Testis (tissue), 3 donors: ENCODE data around the gene SCEL. TPM values are rescaled to one million over a fixed set of nuclear protein-coding genes. Genes with fewer than 3 reads are reported as not detected.

Source experiments
- DNase-seq: peaks from one replicate; pipeline ENCODE4 v3.0.0-alpha.2; 2019
- H3K27ac ChIP-seq, 2 donors: fragments of 200-600 bp; sonication (generic); one replicate each; pipeline ENCODE4 v1.5.1; 2019
- H3K27me3 ChIP-seq: fragments of 200-600 bp; sonication (generic); one replicate; pipeline ENCODE4 v1.5.1; 2019
- H3K36me3 ChIP-seq: fragments of 200-600 bp; sonication (generic); one replicate; pipeline ENCODE4 v1.5.1; 2017; ENCODE audit warnings: low read depth; ENCODE audit errors: missing control alignments
- H3K4me1 ChIP-seq: fragments of 200-600 bp; sonication (generic); one replicate; pipeline ENCODE4 v1.5.1; 2019
- H3K4me3 ChIP-seq, 2 donors: fragments of 200-600 bp; sonication (generic); one replicate each; pipeline ENCODE4 v1.5.1; 2017 to 2019
- H3K9me3 ChIP-seq: fragments of 200-600 bp; sonication (generic); one replicate; pipeline ENCODE4 v1.5.1; 2017
- POLR2A ChIP-seq: fragments of 450-650 bp; IDR thresholded peaks from one replicate; pipeline ENCODE4 v1.6.1; 2017; ENCODE audit warnings: antibody characterized with exemption, mild to moderate bottlenecking, moderate library complexity
- WGBS, 2 donors: methylation state at CpG; one replicate each; pipeline ENCODE4 v1.1.5; 2018; 5-methylcytosine and 5-hydroxymethylcytosine counted together
- intact Hi-C: fragments of 100-400 bp; cut with DNase I; formaldehyde crosslinking; loops from one replicate; pipeline ENCODE4 v1.15.1; 2023; ENCODE audit warnings: low total_unique reads
- polyA plus RNA-seq: library from polyadenylated mRNA; stranded (reverse); fragments of 350-450 nt; fragmentation: Illumina TruSeq; extraction: RNeasy Lipid Tissue Mini Kit (QIAGEN cat#74804); gene quantifications from one replicate; pipeline ENCODE4 v1.2.3, GENCODE V29; 2014; ENCODE audit warnings: low read depth, low replicate concordance; ENCODE audit not compliant: insufficient read depth
- total RNA-seq, 2 donors: library from RNA; depleted of rRNA; stranded (reverse); fragments of >200 nt; gene quantifications; one replicate each; pipeline ENCODE4 v1.2.3, GENCODE V29; 2016
- TF ChIP-seq, protein P1 (sequence below), 3 experiments: fragments of 450-650 bp in 2 of 3; fragments of 200-600 bp in 1 of 3; sonication (generic) in 1 of 3; IDR thresholded peaks; one replicate each; pipeline ENCODE4 v1.5.1; 2016 to 2019; ENCODE audit warnings: antibody characterized with exemption in 3 of 3, mild to moderate bottlenecking in 2 of 3, moderate library complexity in 1 of 3

The SCEL gene
- total and polyA plus RNA-seq, 3 donors from 2014 or later: 2.5 to 3.5 (median 2.5) TPM

- Histone ChIP-seq H3K36me3 (no peaks in the 10 kb centered on the region), H3K27me3 (no peaks in the 10 kb centered on the region), H3K4me3 (no peak overlapping the region), H3K9me3 (no peaks in the 10 kb centered on the region), H3K4me1 (no peaks in the 10 kb centered on the region), H3K27ac (no peak overlapping the region)
- intact Hi-C loops: no loop called here
- WGBS, 2 donors: 87 to 90% methylated on average over 3 of the region's 3 CpGs
- DNase-seq: no peak
- no peak for TF ChIP-seq POLR2A
- TF ChIP-seq, protein P1, sequence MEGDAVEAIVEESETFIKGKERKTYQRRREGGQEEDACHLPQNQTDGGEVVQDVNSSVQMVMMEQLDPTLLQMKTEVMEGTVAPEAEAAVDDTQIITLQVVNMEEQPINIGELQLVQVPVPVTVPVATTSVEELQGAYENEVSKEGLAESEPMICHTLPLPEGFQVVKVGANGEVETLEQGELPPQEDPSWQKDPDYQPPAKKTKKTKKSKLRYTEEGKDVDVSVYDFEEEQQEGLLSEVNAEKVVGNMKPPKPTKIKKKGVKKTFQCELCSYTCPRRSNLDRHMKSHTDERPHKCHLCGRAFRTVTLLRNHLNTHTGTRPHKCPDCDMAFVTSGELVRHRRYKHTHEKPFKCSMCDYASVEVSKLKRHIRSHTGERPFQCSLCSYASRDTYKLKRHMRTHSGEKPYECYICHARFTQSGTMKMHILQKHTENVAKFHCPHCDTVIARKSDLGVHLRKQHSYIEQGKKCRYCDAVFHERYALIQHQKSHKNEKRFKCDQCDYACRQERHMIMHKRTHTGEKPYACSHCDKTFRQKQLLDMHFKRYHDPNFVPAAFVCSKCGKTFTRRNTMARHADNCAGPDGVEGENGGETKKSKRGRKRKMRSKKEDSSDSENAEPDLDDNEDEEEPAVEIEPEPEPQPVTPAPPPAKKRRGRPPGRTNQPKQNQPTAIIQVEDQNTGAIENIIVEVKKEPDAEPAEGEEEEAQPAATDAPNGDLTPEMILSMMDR (IDR thresholded peaks at IDR 0.05): no peak
Observed at GRCh38 chr13:77523834-77524728, 11.4 kb upstream of the SCEL start.

GRCh38 chr13:77528414-77528813, 7.1 kb upstream of the SCEL start:
- intact Hi-C loops: no loop called here
- Histone ChIP-seq H3K4me3 (no peak overlapping the region), H3K36me3 (no peaks in the 10 kb centered on the region), H3K4me1 (no peaks in the 10 kb centered on the region), H3K27me3 (no peaks in the 10 kb centered on the region), H3K9me3 (no peaks in the 10 kb centered on the region), H3K27ac (no peak overlapping the region)
- no peak for DNase-seq
- TF ChIP-seq, protein P1 (IDR thresholded peaks at IDR 0.05): no peak
- WGBS, 2 donors: 83 to 94% methylated on average over 3 of the region's 3 CpGs

DNA sequence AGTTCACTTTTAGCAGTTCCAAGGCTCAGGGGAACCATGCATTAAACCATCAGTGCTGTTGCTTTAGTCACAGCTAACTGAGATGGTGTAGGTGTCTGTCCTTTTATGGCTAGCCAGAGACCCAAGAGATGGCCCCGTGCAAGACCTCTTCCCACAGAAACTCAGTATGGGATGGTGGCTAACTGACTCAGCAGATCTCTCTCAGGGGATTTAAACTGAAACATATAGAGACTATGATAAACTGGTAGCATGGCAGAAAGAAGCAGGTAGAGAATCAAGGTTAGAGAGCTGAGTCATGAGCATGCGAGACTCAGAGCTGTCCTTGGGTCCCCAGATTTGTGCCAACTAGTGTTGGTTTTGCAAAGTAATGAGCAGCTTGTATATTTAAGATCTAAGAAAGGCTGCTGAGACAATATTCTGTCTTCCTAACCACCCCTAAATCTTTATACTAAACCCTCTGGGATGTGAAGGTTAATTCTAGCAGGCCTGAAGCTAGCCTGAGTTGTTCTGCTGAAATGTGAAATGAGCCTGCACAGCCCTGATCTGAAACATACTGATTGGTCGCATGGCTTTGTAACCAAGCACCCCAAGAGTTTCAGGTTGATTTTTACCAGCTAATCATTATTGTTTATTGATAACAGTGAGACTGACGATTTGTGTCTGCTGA, 6.5 kb upstream of the SCEL start:
- TF ChIP-seq, protein P1 (IDR thresholded peaks at IDR 0.05): no peak
- WGBS, 2 donors: 61 to 78% methylated on average over 4 of the region's 4 CpGs
- no peaks in the 10 kb centered on the region for H3K9me3 ChIP-seq
- H3K4me1 ChIP-seq: no peaks in the 10 kb centered on the region
- H3K27me3 ChIP-seq: no peaks in the 10 kb centered on the region
- no peak for DNase-seq
- no peak overlapping the region for H3K4me3 ChIP-seq
- H3K36me3 ChIP-seq: no peaks in the 10 kb centered on the region
- intact Hi-C loops: no loop called here
- no peak overlapping the region for H3K27ac ChIP-seq

GRCh38 chr13:77529501-77529840, 6.0 kb upstream of the SCEL start:
- no peaks in the 10 kb centered on the region for H3K36me3 ChIP-seq
- H3K27me3 ChIP-seq: no peaks in the 10 kb centered on the region
- no peak for DNase-seq
- no peak overlapping the region for H3K27ac ChIP-seq
- no peaks in the 10 kb centered on the region for H3K4me1 ChIP-seq
- no peaks in the 10 kb centered on the region for H3K9me3 ChIP-seq
- H3K4me3 ChIP-seq: no peak overlapping the region
- 53 to 70% methylated on average over 4 of the region's 4 CpGs for WGBS, 2 donors
- intact Hi-C loops: no loop called here
- TF ChIP-seq, protein P1 (IDR thresholded peaks at IDR 0.05): no peak
- no peak for TF ChIP-seq POLR2A
